Keratinocyte (primary cell): Measurements from ENCODE around the gene WTAP. TPM values are rescaled to one million over a fixed set of nuclear protein-coding genes. Genes with fewer than 3 reads are reported as not detected.
"Not testable (repeated sequence)": the region's sequence is repeated elsewhere in the genome, so short reads cannot be mapped to it uniquely, and the experiment has no call there.

Experiments
- DNase-seq: peaks from one replicate; pipeline ENCODE4 v3.0.0-alpha.2; 2011; ENCODE audit warnings: low read depth, missing footprints, low spot score
- FAIRE-seq: peaks from 2 replicates; lab custom pipeline; 2011; peaks lifted over from hg19 to GRCh38; lab: Jason Lieb, UNC
- H2AFZ ChIP-seq: 2 replicates; pipeline ENCODE4 v1.6.0; 2012; ENCODE audit warnings: low read length, control low read depth, inconsistent platforms; ENCODE audit not compliant: control insufficient read depth
- H3K27ac ChIP-seq: 2 replicates; pipeline ENCODE4 v1.5.1; 2011; ENCODE audit warnings: low read length; ENCODE audit not compliant: control insufficient read depth, insufficient read depth
- H3K27me3 ChIP-seq: 3 replicates; pipeline ENCODE4 v1.6.0; 2011; ENCODE audit warnings: low read length; ENCODE audit not compliant: control insufficient read depth, insufficient read depth; ENCODE audit errors: extremely low read depth
- H3K36me3 ChIP-seq, 2 experiments: 2 replicates in 1 of 2; 3 replicates in 1 of 2; pipeline ENCODE4 v1.5.1; 2011; ENCODE audit warnings: low read length in 2 of 2, mild to moderate bottlenecking in 1 of 2; ENCODE audit not compliant: control insufficient read depth in 2 of 2, insufficient read depth in 2 of 2; ENCODE audit errors: extremely low read depth in 1 of 2
- H3K4me1 ChIP-seq: 3 replicates; pipeline ENCODE4 v1.5.1; 2011; ENCODE audit warnings: low read length; ENCODE audit not compliant: control insufficient read depth, insufficient read depth; ENCODE audit errors: extremely low read depth
- H3K4me2 ChIP-seq: 3 replicates; pipeline ENCODE4 v1.6.0; 2011; ENCODE audit warnings: low read depth, low read length; ENCODE audit not compliant: control insufficient read depth, insufficient read depth; ENCODE audit errors: extremely low read depth
- H3K4me3 ChIP-seq, 3 experiments: fragments of 200-600 bp in 1 of 3; sonication (generic) in 1 of 3; 2 replicates in 2 of 3; 3 replicates in 1 of 3; pipeline ENCODE4 v1.5.1; 2011 to 2016; ENCODE audit warnings: low read length in 3 of 3, mild to moderate bottlenecking in 3 of 3, control low read depth in 2 of 3, inconsistent platforms in 1 of 3, low read depth in 1 of 3, mixed read lengths in 1 of 3, mixed run types in 1 of 3, moderate library complexity in 1 of 3; ENCODE audit not compliant: control insufficient read depth in 2 of 3, insufficient read depth in 2 of 3; ENCODE audit errors: extremely low read depth in 1 of 3
- H3K79me2 ChIP-seq: 2 replicates; pipeline ENCODE4 v1.6.0; 2012; ENCODE audit warnings: low read length; ENCODE audit not compliant: control insufficient read depth, insufficient read depth
- H3K9ac ChIP-seq: 3 replicates; pipeline ENCODE4 v1.6.0; 2011; ENCODE audit warnings: low read length; ENCODE audit not compliant: control insufficient read depth, insufficient read depth; ENCODE audit errors: extremely low read depth
- H3K9me1 ChIP-seq: 3 replicates; pipeline ENCODE4 v1.6.0; 2011; ENCODE audit warnings: low read length; ENCODE audit not compliant: control insufficient read depth, insufficient read depth; ENCODE audit errors: extremely low read depth
- H3K9me3 ChIP-seq: 2 replicates; pipeline ENCODE4 v1.5.1; 2012; ENCODE audit warnings: low read depth, low read length; ENCODE audit not compliant: control insufficient read depth
- H4K20me1 ChIP-seq: 3 replicates; pipeline ENCODE4 v1.6.0; 2011; ENCODE audit warnings: low read length; ENCODE audit not compliant: control insufficient read depth, insufficient read depth; ENCODE audit errors: extremely low read depth
- EZH2 ChIP-seq: IDR thresholded peaks from one replicate; pipeline ENCODE4 v1.6.1; 2012; ENCODE audit warnings: inconsistent platforms, mild to moderate bottlenecking, low read length, moderate library complexity
- dilution Hi-C: fragments of 300-500 bp; cut with MboI; formaldehyde crosslinking; loops from one replicate; pipeline ENCODE4 v1.7.0; 2020; ENCODE audit warnings: low sequenced_read_pairs; ENCODE audit not compliant: extremely low pct_ligation_motif_present
- polyA plus RNA-seq, 5 experiments: library from polyadenylated mRNA; depleted of rRNA in 3 of 5; stranded (reverse) in 3 of 5; stranded (forward) in 1 of 5; unstranded in 1 of 5; fragments of >200 nt; gene quantifications; 1 replicate in 1 of 5; 2 replicates in 3 of 5; 3 replicates in 1 of 5; pipeline versions ENCODE4 v1.2.1 to v1.2.3, GENCODE V29; 2011 to 2012; ENCODE audit warnings: missing spikeins in 2 of 5, low read depth in 1 of 5, low replicate concordance in 1 of 5
- TF ChIP-seq, protein P1 (sequence below), 3 experiments: IDR thresholded peaks in 1 of 3; conservative IDR thresholded peaks in 1 of 3; optimal IDR thresholded peaks in 1 of 3; 2 replicates in 2 of 3; 3 replicates in 1 of 3; pipeline versions ENCODE3 to v1.5.1; 2011; ENCODE audit warnings: low read length in 3 of 3, mild to moderate bottlenecking in 3 of 3, moderate library complexity in 2 of 3, control low read depth in 1 of 3, inconsistent platforms in 1 of 3; ENCODE audit not compliant: insufficient read depth in 2 of 3; ENCODE audit errors: extremely low read depth in 1 of 3

The WTAP gene
- polyA plus RNA-seq, 1 donor (not counting 4 experiments of a cell fraction or from before 2014, with no cell fraction given): 40.2 TPM

DNA sequence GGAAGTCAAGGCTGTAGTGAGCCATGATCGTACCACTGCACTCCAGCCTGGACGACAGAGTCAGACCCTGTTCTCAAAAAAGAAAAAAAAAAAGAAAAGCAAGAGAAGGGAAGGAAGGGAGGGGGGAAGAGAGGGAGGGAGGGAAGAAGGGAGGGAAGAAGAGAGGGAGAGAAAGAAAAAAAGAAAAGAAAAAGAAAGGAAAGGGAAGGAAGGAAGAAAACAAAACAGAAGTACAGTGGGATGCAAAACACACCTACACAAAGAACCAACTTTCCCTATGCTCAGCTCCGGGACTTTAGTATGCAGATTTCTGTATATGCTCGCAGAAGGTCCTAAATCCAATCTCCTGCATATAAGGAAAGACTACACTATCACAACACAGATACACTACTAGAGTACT lies 2.5 kb upstream of the WTAP start:
- dilution Hi-C loops: no loop called here
- Histone ChIP-seq H3K4me2 (no peak overlapping the region), H3K9ac (no peak overlapping the region)

DNA sequence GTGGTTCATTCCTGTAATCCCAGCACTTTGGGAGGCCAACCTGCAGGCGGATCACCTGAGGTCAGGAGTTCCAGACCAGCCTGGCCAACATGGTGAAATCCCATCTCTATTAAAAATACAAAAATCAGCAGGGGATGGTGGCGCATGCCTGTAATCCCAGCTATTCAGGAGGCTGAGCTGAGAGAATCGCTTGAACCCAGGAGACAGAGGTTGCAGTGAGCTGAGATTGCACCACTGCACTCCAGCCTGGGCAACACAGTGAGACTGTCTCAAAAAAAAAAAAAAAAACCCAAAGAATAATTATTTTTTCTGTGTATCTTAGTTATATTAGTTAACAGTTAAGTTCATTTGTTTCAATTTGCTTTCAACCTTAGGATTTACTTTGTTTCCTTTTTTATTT lies 2.1 kb upstream of the WTAP start:
- Histone ChIP-seq H3K4me1 (peaks cover 18% of the 10 kb centered on the region), H3K79me2 (peaks cover 71% of the 10 kb centered on the region), H3K4me2 (peak overlapping the region; percentile 99)
- dilution Hi-C loops, H3K9ac ChIP-seq, DNase-seq, H3K27me3 ChIP-seq, H3K9me3 ChIP-seq, H3K36me3 ChIP-seq, H3K9me1 ChIP-seq, H2AFZ ChIP-seq, H3K27ac ChIP-seq, FAIRE-seq, H4K20me1 ChIP-seq, H3K4me3 ChIP-seq: not testable (repeated sequence)

More for the DNA sequence above, 2.5 kb upstream of the WTAP start:
- Histone ChIP-seq H3K9me1 (no peaks in the 10 kb centered on the region), H3K4me3 (no peak overlapping the region), H3K27me3 (no peaks in the 10 kb centered on the region), H2AFZ (no peak overlapping the region), H3K79me2 (peaks cover 67% of the 10 kb centered on the region), H4K20me1 (peaks cover 3% of the 10 kb centered on the region), H3K4me1 (peaks cover 15% of the 10 kb centered on the region), H3K9me3 (no peaks in the 10 kb centered on the region), H3K27ac (no peak overlapping the region), H3K36me3 (no peaks in the 10 kb centered on the region)
- no peak for TF ChIP-seq EZH2
- TF ChIP-seq, protein P1, sequence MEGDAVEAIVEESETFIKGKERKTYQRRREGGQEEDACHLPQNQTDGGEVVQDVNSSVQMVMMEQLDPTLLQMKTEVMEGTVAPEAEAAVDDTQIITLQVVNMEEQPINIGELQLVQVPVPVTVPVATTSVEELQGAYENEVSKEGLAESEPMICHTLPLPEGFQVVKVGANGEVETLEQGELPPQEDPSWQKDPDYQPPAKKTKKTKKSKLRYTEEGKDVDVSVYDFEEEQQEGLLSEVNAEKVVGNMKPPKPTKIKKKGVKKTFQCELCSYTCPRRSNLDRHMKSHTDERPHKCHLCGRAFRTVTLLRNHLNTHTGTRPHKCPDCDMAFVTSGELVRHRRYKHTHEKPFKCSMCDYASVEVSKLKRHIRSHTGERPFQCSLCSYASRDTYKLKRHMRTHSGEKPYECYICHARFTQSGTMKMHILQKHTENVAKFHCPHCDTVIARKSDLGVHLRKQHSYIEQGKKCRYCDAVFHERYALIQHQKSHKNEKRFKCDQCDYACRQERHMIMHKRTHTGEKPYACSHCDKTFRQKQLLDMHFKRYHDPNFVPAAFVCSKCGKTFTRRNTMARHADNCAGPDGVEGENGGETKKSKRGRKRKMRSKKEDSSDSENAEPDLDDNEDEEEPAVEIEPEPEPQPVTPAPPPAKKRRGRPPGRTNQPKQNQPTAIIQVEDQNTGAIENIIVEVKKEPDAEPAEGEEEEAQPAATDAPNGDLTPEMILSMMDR (optimal IDR thresholded peaks at IDR 0.05 in 1 of 3, IDR thresholded peaks at IDR 0.05 in 1 of 3, conservative IDR thresholded peaks at IDR 0.05 in 1 of 3; ENCODE audit: extremely low read depth in 1 of 3, insufficient read depth in 2 of 3, low read length in 3 of 3): no peak
- DNase-seq: no peak
- no peak for FAIRE-seq

DNA sequence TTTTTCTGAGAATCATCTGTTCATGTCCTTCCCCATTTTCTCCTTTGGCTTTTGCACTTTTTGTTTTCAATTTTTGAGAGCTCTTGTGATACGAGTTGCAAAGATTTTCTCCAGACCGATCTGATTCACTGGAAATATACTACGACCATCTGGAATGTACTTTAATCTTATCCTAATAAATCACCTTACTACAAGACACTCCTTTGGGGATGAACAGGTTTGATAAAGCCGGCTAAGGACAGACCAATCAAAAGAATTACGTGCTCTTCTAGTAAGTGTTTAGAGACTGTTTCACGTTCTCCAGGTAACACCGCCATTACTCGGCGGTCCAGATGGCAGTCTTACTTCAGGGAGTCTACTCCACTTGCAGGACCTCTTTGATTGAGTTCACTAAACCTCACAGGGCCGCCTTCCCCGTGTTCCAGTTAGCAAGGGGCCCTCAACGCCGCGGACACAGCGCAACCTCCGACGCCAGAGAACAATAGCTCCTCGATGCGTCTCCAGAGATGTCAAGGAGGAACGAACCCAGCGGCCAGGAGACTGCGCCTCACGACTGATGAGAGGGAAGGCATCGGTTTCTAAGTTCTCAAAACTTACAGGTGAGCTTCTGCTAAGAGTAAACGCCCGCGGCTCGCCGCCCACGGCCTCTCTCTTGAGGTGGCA lies 920 bp upstream of the WTAP start:
- Histone ChIP-seq H3K9ac (peak overlapping the region; percentile 98), H2AFZ (peak overlapping the region; percentile 86), H3K27ac (peak overlapping the region; percentile 98), H4K20me1 (peaks cover 5% of the 10 kb centered on the region), H3K9me1 (no peaks in the 10 kb centered on the region), H3K4me2 (peak overlapping the region; percentile 99), H3K79me2 (peaks cover 83% of the 10 kb centered on the region), H3K36me3 (peaks cover 0 to 3% of the 10 kb centered on the region in 2 experiments), H3K4me1 (peaks cover 18% of the 10 kb centered on the region), H3K4me3 (peak overlapping the region; percentile 82 to 89 (median 87)), H3K27me3 (no peaks in the 10 kb centered on the region), H3K9me3 (no peaks in the 10 kb centered on the region)
- DNase-seq: no peak
- dilution Hi-C loops: no loop called here
- no peak for TF ChIP-seq EZH2
- TF ChIP-seq, protein P1 (optimal IDR thresholded peaks at IDR 0.05 in 1 of 3, IDR thresholded peaks at IDR 0.05 in 1 of 3, conservative IDR thresholded peaks at IDR 0.05 in 1 of 3; ENCODE audit: extremely low read depth in 1 of 3, insufficient read depth in 2 of 3, low read length in 3 of 3): no peak
- peak; percentile 49 for FAIRE-seq
